ENCODE results near the gene CTDP1. TPM values are rescaled to one million over a fixed set of nuclear protein-coding genes. Genes with fewer than 3 reads are reported as not detected.

CTDP1 gene
- total RNA-seq, 1 donor from 2014 or later, result 23.9 TPM

GRCh38 chr18:79677840-79678239, 1.8 kb upstream of the CTDP1 start:
- TF ChIP-seq, protein P1, sequence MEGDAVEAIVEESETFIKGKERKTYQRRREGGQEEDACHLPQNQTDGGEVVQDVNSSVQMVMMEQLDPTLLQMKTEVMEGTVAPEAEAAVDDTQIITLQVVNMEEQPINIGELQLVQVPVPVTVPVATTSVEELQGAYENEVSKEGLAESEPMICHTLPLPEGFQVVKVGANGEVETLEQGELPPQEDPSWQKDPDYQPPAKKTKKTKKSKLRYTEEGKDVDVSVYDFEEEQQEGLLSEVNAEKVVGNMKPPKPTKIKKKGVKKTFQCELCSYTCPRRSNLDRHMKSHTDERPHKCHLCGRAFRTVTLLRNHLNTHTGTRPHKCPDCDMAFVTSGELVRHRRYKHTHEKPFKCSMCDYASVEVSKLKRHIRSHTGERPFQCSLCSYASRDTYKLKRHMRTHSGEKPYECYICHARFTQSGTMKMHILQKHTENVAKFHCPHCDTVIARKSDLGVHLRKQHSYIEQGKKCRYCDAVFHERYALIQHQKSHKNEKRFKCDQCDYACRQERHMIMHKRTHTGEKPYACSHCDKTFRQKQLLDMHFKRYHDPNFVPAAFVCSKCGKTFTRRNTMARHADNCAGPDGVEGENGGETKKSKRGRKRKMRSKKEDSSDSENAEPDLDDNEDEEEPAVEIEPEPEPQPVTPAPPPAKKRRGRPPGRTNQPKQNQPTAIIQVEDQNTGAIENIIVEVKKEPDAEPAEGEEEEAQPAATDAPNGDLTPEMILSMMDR (IDR thresholded peaks at IDR 0.05; ENCODE audit: unreplicated experiment), result no peak
- Mint-ChIP-seq H3K36me3 (ENCODE audit: insufficient read depth) (peaks cover under 1% of the 10 kb centered on the region), H3K27ac (peak overlapping the region; percentile 99), H3K4me1 (ENCODE audit: low read depth) (peaks cover 32% of the 10 kb centered on the region), H3K27me3 (no peaks in the 10 kb centered on the region), H3K9me3 (ENCODE audit: low read depth) (no peaks in the 10 kb centered on the region), H3K4me3 (ENCODE audit: low read depth) (peak overlapping the region; percentile 96)
- no peak for DNase-seq (ENCODE audit: low spot score, unreplicated experiment)

DNA sequence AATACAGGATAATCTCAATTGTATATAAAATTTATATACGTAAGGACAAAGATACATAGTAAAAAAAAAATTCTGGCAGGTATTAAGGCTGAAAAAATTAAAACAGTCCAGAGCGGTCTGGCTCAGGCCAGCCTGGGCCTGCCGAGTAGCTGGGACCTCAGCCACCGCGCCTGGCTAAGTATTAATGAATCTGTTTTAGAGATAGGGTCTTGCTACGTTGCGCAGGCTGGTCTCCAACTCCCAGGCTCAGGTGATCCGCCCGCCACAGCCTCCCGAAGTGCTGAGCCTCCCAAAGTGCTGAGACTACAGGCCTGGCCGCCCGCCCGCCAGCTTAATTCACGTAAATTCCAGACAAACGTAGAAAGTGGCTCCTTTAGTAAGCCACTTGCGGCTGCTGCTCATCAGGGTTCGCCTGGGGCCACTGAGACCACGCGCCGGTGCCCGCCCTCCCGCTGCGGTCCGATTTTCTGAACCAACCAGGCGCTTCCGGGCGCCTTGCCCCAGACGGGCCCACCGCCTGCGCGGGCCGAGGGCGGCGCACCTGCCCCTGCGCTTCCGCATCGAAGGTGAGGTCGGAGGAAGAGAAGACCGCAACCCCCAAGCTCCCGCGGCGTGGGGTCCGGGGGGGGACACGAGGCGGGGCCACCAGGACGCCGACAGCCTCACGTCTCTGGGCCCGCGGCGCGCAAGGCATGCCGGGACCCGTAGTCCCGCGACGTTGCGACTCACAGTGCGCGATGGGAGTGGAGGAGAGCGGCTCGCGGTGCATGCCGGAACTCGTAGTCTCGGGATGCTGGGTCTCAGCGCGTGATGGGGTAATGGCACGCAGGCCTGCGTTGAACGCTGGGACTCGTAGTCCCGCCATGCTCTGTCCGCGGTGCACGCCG, 695 bp upstream of the CTDP1 start:
- TF ChIP-seq, protein P1 (IDR thresholded peaks at IDR 0.05; ENCODE audit: unreplicated experiment), result no peak
- no peaks in the 10 kb centered on the region for H3K27me3 Mint-ChIP-seq
- peak; percentile 97 for DNase-seq (ENCODE audit: low spot score, unreplicated experiment)
- H3K27ac Mint-ChIP-seq, result peak overlapping the region; percentile 99
- peaks cover 39% of the 10 kb centered on the region for H3K4me1 Mint-ChIP-seq (ENCODE audit: low read depth)
- peaks cover 1% of the 10 kb centered on the region for H3K36me3 Mint-ChIP-seq (ENCODE audit: insufficient read depth)
- H3K4me3 Mint-ChIP-seq (ENCODE audit: low read depth), result peak overlapping the region; percentile 96
- H3K9me3 Mint-ChIP-seq (ENCODE audit: low read depth), result no peaks in the 10 kb centered on the region

- no peaks in the 10 kb centered on the region for H3K27me3 Mint-ChIP-seq
- H3K9me3 Mint-ChIP-seq (ENCODE audit: low read depth), result no peaks in the 10 kb centered on the region
- H3K4me1 Mint-ChIP-seq (ENCODE audit: low read depth), result peaks cover 39% of the 10 kb centered on the region
- peaks cover 1% of the 10 kb centered on the region for H3K36me3 Mint-ChIP-seq (ENCODE audit: insufficient read depth)
- TF ChIP-seq, protein P1 (IDR thresholded peaks at IDR 0.05; ENCODE audit: unreplicated experiment), result peak; percentile 45
- H3K27ac Mint-ChIP-seq, result peak overlapping the region; percentile 87
- peak overlapping the region; percentile 77 for H3K4me3 Mint-ChIP-seq (ENCODE audit: low read depth)
- DNase-seq (ENCODE audit: low spot score, unreplicated experiment), result peak; percentile 32
Observed at GRCh38 chr18:79680100-79680879, 687 bp downstream of the CTDP1 start.

DNA sequence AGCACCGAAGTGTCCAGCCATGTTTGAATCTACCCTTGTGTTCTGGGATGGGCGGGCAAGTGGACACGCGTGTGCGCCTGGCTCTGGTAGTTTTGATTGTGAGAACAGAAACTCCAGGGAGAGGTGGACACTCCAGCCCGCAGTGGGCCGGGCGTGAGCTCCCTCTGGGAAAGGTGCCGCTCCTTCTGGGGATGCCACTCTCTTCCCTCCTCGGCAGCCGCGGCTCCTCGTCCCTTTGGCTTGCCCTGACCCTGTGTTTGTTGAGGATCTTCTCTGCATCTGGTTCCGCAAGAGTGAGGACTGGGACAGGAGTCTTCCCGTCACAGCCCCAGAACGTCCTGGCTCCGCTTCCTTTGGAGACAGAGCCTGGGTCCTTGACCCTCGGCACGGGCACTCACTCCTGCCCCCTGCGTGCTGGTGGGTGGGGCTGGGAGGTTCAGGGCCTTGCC, 1.3 kb downstream of the CTDP1 start:
- TF ChIP-seq, protein P1 (IDR thresholded peaks at IDR 0.05; ENCODE audit: unreplicated experiment), result no peak
- no peaks in the 10 kb centered on the region for H3K9me3 Mint-ChIP-seq (ENCODE audit: low read depth)
- H3K27ac Mint-ChIP-seq, result peak overlapping the region; percentile 87
- DNase-seq (ENCODE audit: low spot score, unreplicated experiment), result no peak
- no peaks in the 10 kb centered on the region for H3K27me3 Mint-ChIP-seq
- peaks cover 1% of the 10 kb centered on the region for H3K36me3 Mint-ChIP-seq (ENCODE audit: insufficient read depth)
- H3K4me3 Mint-ChIP-seq (ENCODE audit: low read depth), result peak overlapping the region; percentile 77
- peaks cover 39% of the 10 kb centered on the region for H3K4me1 Mint-ChIP-seq (ENCODE audit: low read depth)

Measured in progenitor cell of endocrine pancreas (in vitro differentiated cells).